Stimulated activated CD8-positive, alpha-beta memory T cell treated with anti-CD3 and anti-CD28 coated beads, Interleukin-12 subunit alpha, Interleukin-12 subunit beta, amount 100 ng/mL, for 4 hours (primary cell): Measurements from ENCODE around the gene ODAD4.
"Not testable (repeated sequence)": the region's sequence is repeated elsewhere in the genome, so short reads cannot be mapped to it uniquely, and the experiment has no call there.

Experiments
- DNase-seq: peaks from one replicate; pipeline ENCODE4 v3.0.0-alpha.2; 2020; ENCODE audit warnings: low read depth

ODAD4 gene

GRCh38 chr17:41912925-41913324, 17.5 kb upstream of the ODAD4 start:
- DNase-seq: no peak

- DNase-seq: no peak
Observed at GRCh38 chr17:41913798-41914197, 16.6 kb upstream of the ODAD4 start.

GRCh38 chr17:41914358-41914766, 16.1 kb upstream of the ODAD4 start:
- no peak for DNase-seq

GRCh38 chr17:41915020-41915419, 15.4 kb upstream of the ODAD4 start:
- DNase-seq: no peak

GRCh38 chr17:41915566-41915965, 14.9 kb upstream of the ODAD4 start:
- DNase-seq: no peak

GRCh38 chr17:41917192-41917591, 13.2 kb upstream of the ODAD4 start:
- DNase-seq: no peak

GRCh38 chr17:41917679-41918313, 12.6 kb upstream of the ODAD4 start:
- peak; percentile 17 for DNase-seq

GRCh38 chr17:41918314-41919164, 11.9 kb upstream of the ODAD4 start, which contains the start of gene ACLY:
Gene ACLY, minus strand, starts transcription at chr17:41918951. Its CDS starts 5,078 bp downstream, at chr17:41913873.
- peak; percentile 93 for DNase-seq

- DNase-seq: no peak
Observed at GRCh38 chr17:41919165-41919817, 11.1 kb upstream of the ODAD4 start.

GRCh38 chr17:41919840-41920579, 10.4 kb upstream of the ODAD4 start:
- no peak for DNase-seq

GRCh38 chr17:41920580-41920955, 9.8 kb upstream of the ODAD4 start:
- no peak for DNase-seq

GRCh38 chr17:41925991-41926590, 4.3 kb upstream of the ODAD4 start:
- DNase-seq: no peak

- DNase-seq: no peak
Observed at GRCh38 chr17:41928693-41929251, 1.6 kb upstream of the ODAD4 start.

- DNase-seq: not testable (repeated sequence)
Observed at GRCh38 chr17:41930833-41931156, 378 bp downstream of the ODAD4 start.

GRCh38 chr17:41931715-41932114, 1.3 kb downstream of the ODAD4 start:
- not testable (repeated sequence) for DNase-seq

GRCh38 chr17:41932816-41933389, 2.5 kb downstream of the ODAD4 start:
- DNase-seq: no peak

GRCh38 chr17:41935641-41936040, 5.2 kb downstream of the ODAD4 start:
- no peak for DNase-seq

- DNase-seq: no peak
Observed at GRCh38 chr17:41937970-41938954, 7.8 kb downstream of the ODAD4 start.

GRCh38 chr17:41939044-41939692, 8.8 kb downstream of the ODAD4 start:
- no peak for DNase-seq
